ENCODE measurements around the gene LCT.

The LCT gene

DNA sequence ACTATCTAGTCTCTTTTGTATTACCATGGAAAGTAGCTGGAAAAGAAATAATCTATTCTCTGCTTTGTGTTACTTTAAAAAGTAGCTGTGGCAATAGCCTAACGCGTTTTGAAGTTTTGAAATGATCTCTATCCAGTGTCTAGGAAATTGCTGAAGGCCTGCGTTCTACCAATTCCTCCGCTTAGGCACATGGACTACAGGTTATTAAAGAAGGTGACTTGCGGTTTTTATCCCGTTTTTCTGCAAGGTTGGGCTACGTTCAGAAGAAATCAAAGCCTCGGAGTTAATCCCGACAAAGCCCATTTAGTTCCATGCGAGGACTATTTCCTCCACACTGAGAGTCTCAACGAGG is 96.0 kb downstream of the LCT start:
- no peak for DNase-seq

DNA sequence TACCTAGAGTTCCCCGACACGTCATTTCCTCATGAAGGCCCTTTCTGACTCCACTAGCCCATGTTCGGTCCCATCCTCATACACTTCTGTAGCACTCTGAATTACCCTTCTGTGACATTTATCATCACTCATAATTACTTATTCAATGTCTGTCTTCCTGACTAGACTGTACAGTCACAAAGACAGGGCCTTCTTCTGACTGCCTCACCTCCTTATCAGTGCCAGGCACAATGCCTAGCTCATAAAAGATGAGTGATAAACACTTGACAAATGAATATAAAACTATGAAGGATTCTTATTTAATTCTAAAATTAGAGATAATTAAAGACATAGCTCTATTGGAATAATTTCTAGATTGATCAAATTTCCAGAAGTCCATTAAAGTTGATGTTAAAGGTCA is 96.8 kb downstream of the LCT start:
- DNase-seq, result no peak
